Testis (tissue), 3 donors: ENCODE measurements around the gene RGS9. TPM values are rescaled to one million over a fixed set of nuclear protein-coding genes. Genes with fewer than 3 reads are reported as not detected.

Experiments
- DNase-seq: peaks from one replicate; pipeline ENCODE4 v3.0.0-alpha.2; 2019
- H3K27ac ChIP-seq, 2 donors: fragments of 200-600 bp; sonication (generic); one replicate each; pipeline ENCODE4 v1.5.1; 2019
- H3K27me3 ChIP-seq: fragments of 200-600 bp; sonication (generic); one replicate; pipeline ENCODE4 v1.5.1; 2019
- H3K36me3 ChIP-seq: fragments of 200-600 bp; sonication (generic); one replicate; pipeline ENCODE4 v1.5.1; 2017; ENCODE audit warnings: low read depth; ENCODE audit errors: missing control alignments
- H3K4me1 ChIP-seq: fragments of 200-600 bp; sonication (generic); one replicate; pipeline ENCODE4 v1.5.1; 2019
- H3K4me3 ChIP-seq, 2 donors: fragments of 200-600 bp; sonication (generic); one replicate each; pipeline ENCODE4 v1.5.1; 2017 to 2019
- H3K9me3 ChIP-seq: fragments of 200-600 bp; sonication (generic); one replicate; pipeline ENCODE4 v1.5.1; 2017
- POLR2A ChIP-seq: fragments of 450-650 bp; IDR thresholded peaks from one replicate; pipeline ENCODE4 v1.6.1; 2017; ENCODE audit warnings: antibody characterized with exemption, mild to moderate bottlenecking, moderate library complexity
- WGBS, 2 donors: methylation state at CpG; one replicate each; pipeline ENCODE4 v1.1.5; 2018; 5-methylcytosine and 5-hydroxymethylcytosine counted together
- intact Hi-C: fragments of 100-400 bp; cut with DNase I; formaldehyde crosslinking; loops from one replicate; pipeline ENCODE4 v1.15.1; 2023; ENCODE audit warnings: low total_unique reads
- polyA plus RNA-seq: library from polyadenylated mRNA; stranded (reverse); fragments of 350-450 nt; fragmentation: Illumina TruSeq; extraction: RNeasy Lipid Tissue Mini Kit (QIAGEN cat#74804); gene quantifications from one replicate; pipeline ENCODE4 v1.2.3, GENCODE V29; 2014; ENCODE audit warnings: low read depth, low replicate concordance; ENCODE audit not compliant: insufficient read depth
- total RNA-seq, 2 donors: library from RNA; depleted of rRNA; stranded (reverse); fragments of >200 nt; gene quantifications; one replicate each; pipeline ENCODE4 v1.2.3, GENCODE V29; 2016
- TF ChIP-seq, protein P1 (sequence below), 3 experiments: fragments of 450-650 bp in 2 of 3; fragments of 200-600 bp in 1 of 3; sonication (generic) in 1 of 3; IDR thresholded peaks; one replicate each; pipeline ENCODE4 v1.5.1; 2016 to 2019; ENCODE audit warnings: antibody characterized with exemption in 3 of 3, mild to moderate bottlenecking in 2 of 3, moderate library complexity in 1 of 3

Gene RGS9
- total and polyA plus RNA-seq, 3 donors from 2014 or later = 4.6 to 7.9 (median 5.7) TPM

DNA sequence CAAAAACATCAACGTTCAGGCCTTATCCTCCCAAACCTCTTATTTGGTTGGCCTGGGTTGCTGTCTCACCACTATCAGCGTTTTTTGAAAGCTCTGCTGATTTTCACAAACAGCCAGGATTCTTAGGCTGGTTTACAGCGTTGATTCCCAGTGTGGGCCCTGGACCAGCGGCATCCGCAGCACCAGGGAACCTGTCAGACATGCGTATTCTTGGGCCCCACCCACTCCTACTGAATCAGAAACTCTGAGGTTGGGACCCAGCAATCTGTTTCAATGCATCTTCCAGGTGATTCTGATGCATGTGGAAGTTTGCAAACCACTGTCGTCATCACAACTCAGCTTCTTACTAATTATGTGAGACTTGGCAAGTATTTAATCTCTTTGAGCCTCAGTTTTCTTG, 58.5 kb downstream of the RGS9 start:
- 87 to 89% methylated on average over 7 of the region's 7 CpGs for WGBS, 2 donors
- Histone ChIP-seq H3K27ac (no peak overlapping the region), H3K27me3 (no peaks in the 10 kb centered on the region), H3K4me3 (no peak overlapping the region), H3K9me3 (no peaks in the 10 kb centered on the region), H3K36me3 (no peaks in the 10 kb centered on the region), H3K4me1 (no peaks in the 10 kb centered on the region)
- intact Hi-C loops = no loop called here
- TF ChIP-seq POLR2A = no peak
- TF ChIP-seq, protein P1, sequence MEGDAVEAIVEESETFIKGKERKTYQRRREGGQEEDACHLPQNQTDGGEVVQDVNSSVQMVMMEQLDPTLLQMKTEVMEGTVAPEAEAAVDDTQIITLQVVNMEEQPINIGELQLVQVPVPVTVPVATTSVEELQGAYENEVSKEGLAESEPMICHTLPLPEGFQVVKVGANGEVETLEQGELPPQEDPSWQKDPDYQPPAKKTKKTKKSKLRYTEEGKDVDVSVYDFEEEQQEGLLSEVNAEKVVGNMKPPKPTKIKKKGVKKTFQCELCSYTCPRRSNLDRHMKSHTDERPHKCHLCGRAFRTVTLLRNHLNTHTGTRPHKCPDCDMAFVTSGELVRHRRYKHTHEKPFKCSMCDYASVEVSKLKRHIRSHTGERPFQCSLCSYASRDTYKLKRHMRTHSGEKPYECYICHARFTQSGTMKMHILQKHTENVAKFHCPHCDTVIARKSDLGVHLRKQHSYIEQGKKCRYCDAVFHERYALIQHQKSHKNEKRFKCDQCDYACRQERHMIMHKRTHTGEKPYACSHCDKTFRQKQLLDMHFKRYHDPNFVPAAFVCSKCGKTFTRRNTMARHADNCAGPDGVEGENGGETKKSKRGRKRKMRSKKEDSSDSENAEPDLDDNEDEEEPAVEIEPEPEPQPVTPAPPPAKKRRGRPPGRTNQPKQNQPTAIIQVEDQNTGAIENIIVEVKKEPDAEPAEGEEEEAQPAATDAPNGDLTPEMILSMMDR (IDR thresholded peaks at IDR 0.05) = no peak
- DNase-seq = no peak

DNA sequence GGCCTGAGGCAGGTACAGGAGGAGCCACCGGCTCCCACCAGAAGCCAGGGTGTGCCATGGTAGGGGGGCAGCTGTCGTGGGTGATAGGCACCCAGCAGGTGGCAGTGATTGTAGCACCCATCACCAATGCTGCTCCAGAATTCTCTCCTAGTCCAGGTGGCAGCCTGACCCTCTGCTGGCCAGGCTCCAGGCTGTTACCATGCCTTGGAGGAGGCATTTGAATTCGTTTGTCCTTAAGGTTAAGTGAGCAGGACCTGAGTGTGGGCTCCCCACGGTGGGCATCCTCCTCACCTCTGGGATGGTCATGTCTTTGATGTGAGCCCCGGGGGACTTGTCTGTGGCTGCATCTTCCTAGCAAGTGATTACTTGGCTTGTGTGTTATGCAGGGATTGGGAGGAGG, 59.4 kb downstream of the RGS9 start:
- Histone ChIP-seq H3K4me3 (no peak overlapping the region), H3K27ac (no peak overlapping the region), H3K36me3 (no peaks in the 10 kb centered on the region), H3K4me1 (no peaks in the 10 kb centered on the region), H3K9me3 (no peaks in the 10 kb centered on the region), H3K27me3 (no peaks in the 10 kb centered on the region)
- intact Hi-C loops = no loop called here
- no peak for DNase-seq
- TF ChIP-seq, protein P1 (IDR thresholded peaks at IDR 0.05) = no peak
- 80 to 84% methylated on average over 5 of the region's 5 CpGs for WGBS, 2 donors

DNA sequence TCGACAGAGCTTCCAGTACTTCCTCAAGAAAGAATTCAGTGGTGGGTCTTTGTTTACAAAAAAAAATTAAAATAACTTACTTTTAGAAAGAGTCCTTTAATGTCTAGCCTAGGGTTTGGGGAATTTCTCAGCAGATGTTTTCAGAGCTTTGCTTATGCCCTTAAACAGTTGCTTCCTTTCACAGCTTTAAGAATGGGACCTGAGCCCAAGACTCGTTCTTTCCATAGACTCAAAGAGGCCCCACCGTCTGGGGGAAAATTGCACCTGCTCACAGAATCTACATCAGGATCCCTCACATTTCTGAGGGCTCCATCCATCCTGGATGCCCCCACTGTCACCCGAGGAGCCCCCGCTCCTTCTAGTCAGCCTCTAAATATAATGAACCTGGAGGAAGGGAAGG, 60.0 kb downstream of the RGS9 start:
- intact Hi-C loops = no loop called here
- H3K36me3 ChIP-seq = no peaks in the 10 kb centered on the region
- H3K27me3 ChIP-seq = no peaks in the 10 kb centered on the region
- DNase-seq = no peak
- no peaks in the 10 kb centered on the region for H3K4me1 ChIP-seq
- 73 to 81% methylated on average over 5 of the region's 5 CpGs for WGBS, 2 donors
- H3K4me3 ChIP-seq = no peak overlapping the region
- no peak overlapping the region for H3K27ac ChIP-seq
- TF ChIP-seq, protein P1 (IDR thresholded peaks at IDR 0.05) = no peak
- TF ChIP-seq POLR2A = no peak
- H3K9me3 ChIP-seq = no peaks in the 10 kb centered on the region

DNA sequence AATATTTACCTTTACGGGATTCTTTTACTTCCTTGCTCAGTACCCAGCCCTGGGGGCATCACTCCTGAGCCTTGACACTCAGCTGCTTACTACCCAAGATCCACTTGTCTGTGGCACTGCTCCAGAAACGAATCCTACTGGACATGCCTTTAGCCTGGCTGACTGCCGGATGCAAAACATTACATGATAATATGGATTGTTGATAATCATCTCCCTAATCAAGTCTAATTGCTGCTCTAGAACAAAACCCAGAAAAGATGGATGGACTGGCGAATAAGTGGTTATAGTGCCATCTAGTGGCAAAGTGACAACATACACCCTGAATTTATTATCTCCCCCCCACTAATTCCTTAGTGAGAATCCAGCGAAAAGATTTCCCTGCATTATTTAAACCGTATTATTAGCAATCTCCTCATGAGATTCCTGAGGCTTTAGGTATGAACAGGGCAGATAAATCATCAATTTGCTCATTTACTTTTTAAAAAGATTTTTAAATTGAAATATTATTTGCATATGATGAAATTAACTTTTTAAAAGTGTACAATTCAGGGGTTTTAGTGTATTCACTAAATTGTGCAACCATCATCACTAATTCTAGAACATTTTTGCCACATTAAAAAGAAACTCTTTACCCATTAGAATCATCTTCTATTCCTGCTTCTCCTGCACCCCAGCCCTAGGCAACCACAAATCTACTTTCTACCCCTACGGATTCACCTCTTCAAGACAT, 61.6 kb downstream of the RGS9 start:
- Histone ChIP-seq H3K4me1 (no peaks in the 10 kb centered on the region), H3K27ac (no peak overlapping the region), H3K4me3 (no peak overlapping the region), H3K36me3 (no peaks in the 10 kb centered on the region), H3K9me3 (no peaks in the 10 kb centered on the region), H3K27me3 (no peaks in the 10 kb centered on the region)
- WGBS, 2 donors = 24 to 34% methylated on average over 7 of the region's 7 CpGs
- intact Hi-C loops = no loop called here
- TF ChIP-seq, protein P1 (IDR thresholded peaks at IDR 0.05) = peak; percentile 69 to 90 (median 81)
- TF ChIP-seq POLR2A = no peak
- no peak for DNase-seq

DNA sequence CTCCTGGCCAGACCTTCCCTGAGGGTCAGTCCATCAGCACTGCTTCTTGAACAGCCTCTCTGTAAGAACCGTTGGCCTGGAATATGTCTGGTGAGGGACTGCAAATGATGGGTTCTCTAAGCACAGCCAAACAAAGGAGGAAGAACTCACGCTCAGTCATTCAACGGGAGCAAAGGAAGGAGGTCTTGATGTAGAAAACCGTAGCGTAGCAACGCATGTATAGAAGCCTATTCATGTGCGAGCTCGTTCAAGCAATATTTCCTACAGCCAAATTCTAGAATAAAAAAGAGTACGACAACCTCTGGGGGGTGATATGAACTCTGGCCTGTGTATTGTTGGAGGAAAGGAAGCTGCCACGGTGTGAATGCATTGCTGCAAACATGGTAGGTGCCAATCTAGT, 64.2 kb downstream of the RGS9 start:
- no peak for DNase-seq
- intact Hi-C loops = no loop called here
- Histone ChIP-seq H3K4me1 (no peaks in the 10 kb centered on the region), H3K27me3 (no peaks in the 10 kb centered on the region), H3K36me3 (no peaks in the 10 kb centered on the region), H3K4me3 (no peak overlapping the region), H3K9me3 (no peaks in the 10 kb centered on the region), H3K27ac (no peak overlapping the region)
- TF ChIP-seq POLR2A = no peak
- 89 to 91% methylated on average over 10 of the region's 10 CpGs for WGBS, 2 donors
